Inferior parietal cortex (tissue), 1 donor: ENCODE data around the gene ENAH.

Experiments used
- DNase-seq: peaks from one replicate; pipeline ENCODE4 v3.0.0-alpha.2; 2016; ENCODE audit errors: extremely low spot score

Gene ENAH

GRCh38 chr1:225567789-225568188 is 85.1 kb downstream of the ENAH start:
- no peak for DNase-seq

GRCh38 chr1:225565847-225566246 is 87.1 kb downstream of the ENAH start:
- no peak for DNase-seq

GRCh38 chr1:225561675-225562074 is 91.2 kb downstream of the ENAH start:
- DNase-seq: no peak

GRCh38 chr1:225559902-225560301 is 93.0 kb downstream of the ENAH start:
- no peak for DNase-seq

- DNase-seq: no peak
These were observed 93.6 kb downstream of the ENAH start for GRCh38 chr1:225559326-225559725.

DNA sequence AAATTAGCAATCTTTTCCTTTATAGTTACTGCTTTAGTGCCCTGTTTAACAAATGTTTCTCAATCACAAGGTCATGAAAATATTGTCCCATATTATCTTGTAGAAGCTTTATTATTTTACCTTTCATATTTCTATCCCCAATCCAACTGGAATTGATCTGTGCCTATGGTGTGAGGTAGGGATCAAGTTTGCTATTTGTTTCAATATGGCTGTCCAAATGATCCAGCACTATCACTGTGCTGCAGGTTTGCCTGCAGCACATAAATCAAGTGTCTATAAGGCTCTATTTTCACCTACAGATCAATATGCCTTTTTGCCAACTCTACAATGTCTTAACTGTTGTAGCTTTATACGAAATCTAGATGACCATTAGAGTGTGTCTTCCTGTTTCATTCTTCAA is 96.2 kb downstream of the ENAH start:
- no peak for DNase-seq

GRCh38 chr1:225555821-225556220 is 97.1 kb downstream of the ENAH start:
- no peak for DNase-seq

DNA sequence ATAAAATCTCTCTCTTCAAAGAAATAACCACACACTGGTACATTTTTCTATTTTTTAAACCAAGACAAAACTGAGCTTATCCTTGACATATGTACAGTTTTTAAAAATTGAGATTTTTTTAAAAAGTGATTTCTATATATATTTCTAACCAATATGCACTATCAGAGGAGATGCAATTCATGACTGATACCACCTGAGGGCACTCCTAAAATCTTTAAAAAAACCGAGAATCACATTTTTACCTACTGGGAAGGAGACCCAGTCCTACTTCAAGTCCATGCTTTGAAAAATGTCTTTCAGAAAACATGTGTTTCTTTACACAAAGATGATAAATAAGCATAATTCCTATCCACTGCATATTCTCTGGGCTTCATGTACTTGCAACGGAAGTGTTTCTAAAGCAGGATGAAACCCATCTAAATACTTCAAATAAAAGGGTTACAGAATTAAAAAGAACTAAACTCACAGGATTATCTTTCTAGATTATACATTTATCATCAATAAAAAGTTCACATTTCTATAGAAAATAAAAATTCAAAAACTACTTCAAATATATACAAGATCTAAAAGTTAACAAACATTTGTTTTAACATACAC is 98.6 kb downstream of the ENAH start:
- DNase-seq: peak; percentile 71

- DNase-seq: no peak
These were observed 103.1 kb downstream of the ENAH start for GRCh38 chr1:225549821-225550220.

- no peak for DNase-seq
These were observed 104.6 kb downstream of the ENAH start for GRCh38 chr1:225548140-225548857.

- no peak for DNase-seq
These were observed 107.3 kb downstream of the ENAH start for GRCh38 chr1:225545649-225546048.

DNA sequence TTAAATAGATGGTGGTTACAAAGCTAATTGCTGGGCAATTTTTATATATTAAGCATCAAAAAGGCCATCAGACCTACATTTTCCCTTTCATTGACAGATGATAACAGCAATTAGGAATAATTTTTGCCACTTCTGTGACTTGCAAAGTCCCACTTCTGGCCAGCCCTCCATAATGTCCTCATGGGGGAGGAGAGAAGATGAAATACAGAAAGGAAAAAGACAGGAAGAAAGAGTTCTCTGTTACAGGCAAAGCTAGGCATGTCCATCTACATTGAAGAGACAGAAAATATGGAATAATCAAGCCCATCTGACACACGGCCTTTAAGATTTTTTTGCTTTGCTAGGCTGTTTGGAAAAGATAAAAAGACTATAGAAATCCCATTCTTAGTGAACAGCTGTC is 108.0 kb downstream of the ENAH start:
- no peak for DNase-seq

DNA sequence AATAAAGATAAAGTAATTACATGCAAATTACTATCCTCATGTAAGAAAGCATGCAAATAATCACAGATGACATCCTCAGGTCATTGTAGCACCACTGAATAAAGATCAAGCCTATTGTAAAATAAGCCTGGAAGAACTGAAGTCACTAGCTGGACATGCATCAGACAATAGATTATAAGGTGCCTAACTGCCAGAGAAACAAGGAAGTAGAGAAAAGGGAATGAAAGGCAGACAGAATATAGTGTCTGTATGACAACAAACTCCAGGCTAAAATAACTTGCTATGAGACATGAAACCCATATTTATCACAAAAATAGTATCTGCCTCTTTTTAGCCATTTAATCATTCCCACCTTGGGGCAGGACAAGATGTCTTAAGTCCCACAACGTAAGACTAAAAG is 108.7 kb downstream of the ENAH start:
- DNase-seq: no peak

DNA sequence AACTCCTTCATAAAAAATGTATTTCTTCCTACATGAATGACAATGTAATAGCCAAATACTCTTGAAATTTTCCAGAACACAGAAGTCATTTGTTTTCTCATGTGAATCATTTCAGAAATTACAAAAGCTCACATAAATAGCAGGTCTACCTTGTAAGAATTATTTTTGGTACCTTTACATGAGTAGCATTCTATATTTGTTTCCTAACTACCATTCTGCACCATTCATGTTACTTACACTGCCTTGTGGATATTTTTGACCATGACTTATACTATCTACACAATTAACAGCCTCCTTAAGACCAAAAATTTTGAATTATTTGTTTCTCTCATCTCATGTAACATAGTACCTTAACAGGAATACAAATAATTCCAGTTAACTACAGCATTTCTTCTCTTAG is 109.6 kb downstream of the ENAH start:
- no peak for DNase-seq

GRCh38 chr1:225541383-225541782 is 111.5 kb downstream of the ENAH start:
- no peak for DNase-seq

GRCh38 chr1:225539575-225539974 is 113.3 kb downstream of the ENAH start:
- no peak for DNase-seq

GRCh38 chr1:225539069-225539468 is 113.9 kb downstream of the ENAH start:
- DNase-seq: no peak

- DNase-seq: no peak
These were observed 115.2 kb downstream of the ENAH start for GRCh38 chr1:225537554-225538251.

DNA sequence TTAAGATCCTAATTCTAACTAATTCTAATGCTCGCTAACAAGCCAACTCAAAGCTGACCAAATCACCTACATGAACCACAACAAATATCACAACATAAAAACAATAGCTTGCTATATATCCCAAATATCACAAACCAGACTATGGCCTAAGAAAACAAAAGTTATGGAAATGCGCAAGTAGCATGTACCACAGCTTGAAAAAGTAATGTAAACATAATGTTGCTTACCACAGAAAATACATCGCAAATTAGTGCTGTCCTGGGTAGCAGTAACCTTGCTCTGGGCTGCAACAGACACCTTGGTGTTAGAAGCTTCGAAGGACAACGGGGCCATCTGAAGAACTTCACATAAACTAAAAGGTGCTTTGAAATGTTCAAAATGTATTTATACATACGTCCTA is 117.6 kb downstream of the ENAH start:
- no peak for DNase-seq

- DNase-seq: no peak
These were observed 118.2 kb downstream of the ENAH start for GRCh38 chr1:225534772-225535171.

DNA sequence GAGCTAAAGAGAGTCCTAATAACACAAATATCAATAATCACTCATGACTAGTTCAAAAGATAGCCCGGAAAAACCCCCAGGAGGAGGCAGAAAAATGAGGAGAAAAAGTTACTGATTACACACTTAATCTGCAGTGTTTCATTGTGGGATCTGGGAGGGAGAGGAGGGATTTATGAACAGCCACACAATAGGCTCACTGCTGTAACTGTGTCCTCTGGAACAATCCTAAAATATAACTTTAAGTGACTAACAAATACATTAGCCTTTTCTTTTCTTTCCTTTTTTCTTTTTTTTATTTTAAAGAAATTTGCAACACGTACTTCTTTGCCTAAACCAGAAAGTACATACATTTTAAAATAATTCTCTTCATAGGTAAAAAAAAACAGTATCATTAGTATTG is 118.8 kb downstream of the ENAH start:
- no peak for DNase-seq

- DNase-seq: no peak
These were observed 119.7 kb downstream of the ENAH start for GRCh38 chr1:225533238-225533637.
